NCI-H1105 (cell line): Measurements from ENCODE around the gene KCP.

ENCODE experiments used
- DNase-seq: peaks from one replicate; lab custom pipeline; 2025; lab: John Stamatoyannopoulos, UW

The KCP gene

DNA sequence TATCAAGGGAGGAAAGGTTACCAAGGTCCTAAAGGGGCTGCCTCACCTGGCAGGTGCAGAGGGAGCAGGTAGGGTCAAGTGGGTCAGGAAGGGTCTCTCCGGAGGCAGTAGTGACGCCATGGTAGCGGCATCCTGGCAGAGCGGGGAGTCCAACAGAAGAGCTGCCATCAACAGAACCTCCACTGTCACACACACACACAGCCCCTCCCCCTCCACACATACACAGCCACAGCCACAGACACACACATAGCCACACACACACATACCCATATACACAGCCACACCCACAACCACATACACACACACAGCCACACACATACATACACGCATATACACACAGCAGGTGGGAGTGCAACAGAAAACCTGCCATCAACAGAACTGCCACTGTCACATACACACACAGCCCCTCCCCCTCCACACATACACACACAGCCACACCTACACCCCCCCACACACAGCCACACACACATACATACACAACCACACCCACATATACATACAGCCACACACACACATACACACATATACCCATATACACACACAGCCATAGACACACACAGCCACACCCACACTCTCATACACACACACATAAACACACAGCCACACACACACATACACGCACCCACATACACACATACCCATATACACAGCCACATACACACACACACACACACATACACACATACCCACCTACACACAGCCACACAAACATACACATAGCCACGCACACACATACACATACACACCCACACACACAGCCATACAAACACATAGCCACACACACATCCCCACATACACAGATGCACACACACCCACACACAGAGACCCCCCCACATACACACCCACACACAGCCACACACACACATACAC is 23.1 kb downstream of the KCP start:
- DNase-seq: no peak

DNA sequence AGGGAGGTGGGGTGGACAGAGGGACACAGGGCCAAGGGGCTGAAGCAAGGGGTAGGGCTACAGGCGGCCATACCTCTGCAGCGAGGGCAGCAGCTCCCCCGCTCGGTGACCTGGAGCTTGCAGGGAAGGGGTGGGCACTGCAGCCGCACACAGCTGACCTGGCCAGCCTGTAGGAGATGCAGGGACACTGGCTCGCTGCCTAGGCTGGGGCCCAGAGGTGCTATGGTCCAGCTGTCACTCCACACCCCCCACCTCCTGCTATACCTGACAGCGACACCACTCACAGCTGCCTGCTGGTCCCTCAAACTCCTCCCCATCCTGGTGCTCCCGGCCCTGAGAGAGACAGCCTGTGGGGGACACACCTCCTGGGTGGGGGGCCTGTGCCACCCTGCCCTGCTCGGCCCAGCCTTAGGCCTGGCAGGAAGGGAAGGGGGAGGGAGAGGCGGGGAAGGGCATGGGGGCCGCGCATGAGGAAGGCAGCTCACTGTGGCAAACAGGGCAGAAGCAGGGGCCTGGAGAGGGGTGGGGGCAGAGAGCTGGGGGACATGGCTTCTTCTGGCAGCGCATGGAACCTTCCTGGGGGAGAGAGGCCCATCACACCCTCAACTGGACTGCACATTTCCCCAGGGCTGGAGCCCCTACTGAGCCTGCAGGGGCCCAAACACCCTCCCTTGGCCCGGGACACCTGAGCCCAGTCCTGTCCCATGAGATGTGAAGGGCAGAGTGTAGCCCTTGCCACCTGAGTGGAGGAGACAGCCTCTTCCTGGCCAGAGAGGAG is 23.9 kb downstream of the KCP start:
- DNase-seq: no peak

DNA sequence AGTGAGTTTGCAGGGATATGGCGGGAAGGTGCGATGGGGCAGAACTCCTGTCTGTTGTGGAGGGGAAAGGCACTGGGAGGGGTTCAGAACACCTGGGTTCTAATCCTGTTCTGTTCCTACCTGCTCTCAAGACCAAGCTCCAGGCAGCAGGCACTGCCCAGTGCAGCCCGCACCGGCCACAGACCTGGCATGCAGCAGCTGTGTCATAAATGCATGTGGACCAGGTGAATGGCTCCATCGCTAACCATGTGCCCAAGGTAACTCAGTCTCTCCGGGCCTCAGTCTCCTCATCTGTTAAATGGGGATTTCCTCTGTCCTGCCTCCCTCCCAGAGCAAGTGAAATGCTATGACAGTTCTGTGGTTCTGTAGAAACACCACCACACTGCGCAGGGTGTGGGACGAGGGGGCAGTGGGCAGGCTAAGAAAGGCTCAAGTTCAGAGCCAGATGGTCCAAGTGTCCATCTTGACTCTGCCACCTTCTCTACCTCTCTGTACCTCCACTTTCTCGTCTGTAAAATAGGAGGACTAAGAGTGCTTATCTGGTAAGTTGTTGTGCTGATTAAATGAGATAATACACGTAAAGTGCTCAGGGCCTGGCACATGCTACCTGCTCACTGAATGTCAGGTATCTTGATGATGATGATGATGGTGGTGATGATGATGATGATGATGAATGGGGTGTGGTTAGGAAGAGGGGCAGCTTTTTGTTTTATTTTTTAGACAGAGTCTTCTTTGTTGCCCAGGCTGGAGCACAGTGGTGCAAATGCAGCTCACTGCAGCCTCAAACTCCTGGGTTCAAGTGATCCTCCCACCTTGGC is 24.9 kb downstream of the KCP start:
- DNase-seq: no peak

DNA sequence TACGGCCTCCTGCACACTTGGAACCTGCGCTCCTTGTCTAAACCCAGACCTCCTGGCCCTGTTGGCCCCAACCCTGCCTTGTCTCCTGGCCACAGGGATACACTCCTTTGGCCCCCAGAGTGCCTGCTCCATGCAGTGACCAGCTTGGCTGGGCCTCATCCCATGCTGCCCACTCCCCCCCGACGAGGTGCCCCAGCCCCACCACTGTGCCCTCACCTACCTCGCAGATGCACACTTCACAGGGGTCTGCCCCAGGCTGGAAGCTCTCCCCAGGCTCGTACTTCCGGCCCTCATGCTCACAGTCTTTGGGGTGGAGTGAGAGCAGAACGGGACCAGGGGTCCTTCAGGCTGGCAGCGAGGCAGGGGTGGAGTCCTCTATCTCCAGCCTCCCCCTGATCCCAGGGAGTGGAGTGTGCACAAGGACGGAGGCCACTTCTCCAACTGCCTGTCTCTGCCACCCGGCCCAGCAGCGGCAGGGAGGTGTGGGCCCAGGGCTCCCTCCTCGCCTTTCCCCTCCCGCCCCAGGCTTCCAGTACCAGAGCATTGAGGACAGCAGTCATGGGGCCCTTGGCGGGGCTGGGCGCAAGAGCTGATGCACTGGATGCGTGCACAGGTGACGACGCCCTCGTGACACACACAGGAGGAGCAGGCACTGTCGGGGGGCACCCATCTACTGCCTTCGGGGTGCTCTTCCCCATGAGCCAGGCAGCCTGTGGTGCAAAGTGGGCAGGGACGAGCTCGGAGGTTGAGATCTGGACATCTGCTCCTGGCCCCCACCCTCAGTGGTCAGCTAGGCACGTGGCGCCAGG is 25.7 kb downstream of the KCP start:
- DNase-seq: no peak

DNA sequence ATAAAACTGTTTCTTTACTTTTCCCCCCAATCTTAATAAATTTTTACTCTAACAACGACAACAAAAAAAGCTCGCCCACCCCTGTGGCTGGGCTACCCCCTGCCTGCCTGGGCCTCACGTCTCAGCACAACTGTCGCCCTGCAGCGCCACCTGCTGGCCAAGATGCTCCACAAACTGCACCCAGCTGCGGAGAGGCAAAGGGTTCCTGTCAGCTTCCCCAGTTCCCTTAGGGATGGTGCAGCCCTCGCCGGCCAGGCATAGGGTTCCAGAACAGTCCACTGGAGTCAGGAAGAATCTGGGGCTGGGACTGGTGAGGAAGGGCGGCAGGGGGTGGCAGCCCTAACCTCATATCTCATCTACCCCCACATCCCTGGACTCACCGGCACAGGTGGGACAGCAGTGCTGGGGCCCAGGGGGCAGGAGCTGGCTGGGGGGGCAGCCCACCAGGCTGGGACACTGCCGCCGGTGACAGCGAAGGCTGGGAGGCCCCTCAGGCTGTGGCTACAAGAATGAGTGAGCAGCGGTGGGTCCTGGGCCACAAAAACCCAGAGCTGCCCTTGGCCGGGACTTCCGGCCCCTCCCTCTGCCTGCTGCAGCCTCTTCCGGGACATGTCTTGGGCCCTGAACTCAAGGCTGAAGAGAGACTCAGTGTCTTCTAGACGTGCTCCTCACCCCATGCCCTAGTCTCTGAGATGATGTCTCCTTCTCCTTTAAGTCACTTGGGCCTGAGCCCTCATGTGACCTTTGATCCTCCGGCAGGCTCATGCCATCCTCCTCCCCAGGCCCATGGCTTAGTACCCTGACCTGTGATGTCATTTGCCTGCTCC is 26.7 kb downstream of the KCP start:
- DNase-seq: peak; percentile 56

DNA sequence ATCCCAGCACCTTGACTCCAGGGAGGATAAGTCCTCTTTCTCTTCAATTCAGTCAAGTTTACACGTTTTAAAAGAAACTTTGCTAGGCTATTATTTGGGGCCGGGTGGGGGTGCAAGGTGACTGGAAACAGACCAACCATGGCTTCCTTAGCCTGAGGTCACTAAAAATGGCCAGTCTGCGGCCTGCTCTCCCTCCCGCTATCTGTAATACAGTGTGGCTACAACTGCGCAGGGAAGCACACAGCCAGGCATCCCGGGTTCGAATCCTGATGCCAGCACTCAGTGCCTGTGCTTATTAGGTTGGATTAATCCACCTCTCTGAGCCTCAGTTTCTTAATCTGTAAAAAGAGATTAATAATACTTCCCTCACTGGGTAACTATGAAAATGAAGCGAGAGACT is 28.4 kb downstream of the KCP start:
- no peak for DNase-seq

DNA sequence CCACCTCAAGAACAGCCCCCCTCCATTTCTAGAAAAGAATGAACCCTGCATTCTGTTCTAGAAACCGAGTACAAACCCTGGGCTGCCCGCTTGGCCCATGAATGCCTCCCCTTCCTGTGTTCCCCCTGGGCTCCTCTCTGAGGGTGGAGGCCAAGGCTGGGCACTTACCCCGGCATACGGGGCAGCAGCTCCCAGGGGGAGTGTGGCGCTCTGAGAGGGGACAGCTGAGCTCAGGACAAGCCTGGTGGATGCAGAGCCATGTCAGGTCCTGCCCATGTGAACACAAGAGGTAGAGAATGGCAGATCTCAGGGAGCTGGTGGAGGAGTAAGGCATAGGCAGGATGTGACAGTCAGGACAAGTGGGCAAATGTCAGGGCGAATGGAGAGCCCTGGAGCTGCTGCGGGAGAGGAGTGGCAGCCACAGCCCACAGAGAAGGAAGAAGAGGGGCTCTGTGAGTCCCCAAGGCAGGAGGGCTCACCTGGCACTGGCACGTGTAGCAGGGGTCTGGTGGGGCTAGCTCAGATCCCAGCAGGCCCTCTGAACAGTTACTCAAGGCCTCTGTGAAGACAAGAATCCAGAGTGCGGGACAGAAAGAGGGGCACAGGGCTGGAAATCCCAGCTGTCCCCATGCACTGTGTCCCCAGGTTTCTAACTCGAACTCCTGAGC is 28.9 kb downstream of the KCP start:
- DNase-seq: no peak

DNA sequence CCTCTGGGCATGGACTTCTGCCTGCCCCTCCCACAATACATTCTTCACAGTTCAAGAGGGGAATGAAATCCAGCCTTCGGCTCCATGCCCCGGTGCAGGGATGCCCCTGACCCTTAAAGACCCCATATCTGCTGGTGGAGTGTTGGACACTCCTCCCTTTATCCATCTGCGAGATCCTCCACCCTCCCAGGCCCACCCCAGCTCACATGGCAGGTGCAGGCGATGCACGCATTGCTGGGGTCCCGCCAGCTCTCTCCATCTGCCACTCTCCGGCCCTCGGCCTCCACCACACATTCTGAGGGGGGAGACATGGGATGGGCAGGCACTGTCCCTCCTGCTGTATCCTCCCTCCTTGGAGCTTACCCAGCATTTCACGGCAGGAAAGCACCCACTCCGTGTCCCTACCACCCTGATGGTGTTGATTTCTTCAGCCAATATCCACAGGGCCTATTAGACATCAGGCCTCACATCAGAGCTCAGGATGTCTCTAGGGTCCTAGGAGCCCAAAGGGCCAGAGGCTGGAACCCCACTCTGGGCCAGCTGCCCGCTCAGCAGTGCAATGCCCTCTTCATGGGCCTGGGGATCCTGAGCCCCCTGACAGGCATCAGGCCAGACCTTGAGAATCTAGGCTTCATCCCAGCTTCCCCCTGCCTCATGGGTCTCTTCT is 29.6 kb downstream of the KCP start:
- no peak for DNase-seq

DNA sequence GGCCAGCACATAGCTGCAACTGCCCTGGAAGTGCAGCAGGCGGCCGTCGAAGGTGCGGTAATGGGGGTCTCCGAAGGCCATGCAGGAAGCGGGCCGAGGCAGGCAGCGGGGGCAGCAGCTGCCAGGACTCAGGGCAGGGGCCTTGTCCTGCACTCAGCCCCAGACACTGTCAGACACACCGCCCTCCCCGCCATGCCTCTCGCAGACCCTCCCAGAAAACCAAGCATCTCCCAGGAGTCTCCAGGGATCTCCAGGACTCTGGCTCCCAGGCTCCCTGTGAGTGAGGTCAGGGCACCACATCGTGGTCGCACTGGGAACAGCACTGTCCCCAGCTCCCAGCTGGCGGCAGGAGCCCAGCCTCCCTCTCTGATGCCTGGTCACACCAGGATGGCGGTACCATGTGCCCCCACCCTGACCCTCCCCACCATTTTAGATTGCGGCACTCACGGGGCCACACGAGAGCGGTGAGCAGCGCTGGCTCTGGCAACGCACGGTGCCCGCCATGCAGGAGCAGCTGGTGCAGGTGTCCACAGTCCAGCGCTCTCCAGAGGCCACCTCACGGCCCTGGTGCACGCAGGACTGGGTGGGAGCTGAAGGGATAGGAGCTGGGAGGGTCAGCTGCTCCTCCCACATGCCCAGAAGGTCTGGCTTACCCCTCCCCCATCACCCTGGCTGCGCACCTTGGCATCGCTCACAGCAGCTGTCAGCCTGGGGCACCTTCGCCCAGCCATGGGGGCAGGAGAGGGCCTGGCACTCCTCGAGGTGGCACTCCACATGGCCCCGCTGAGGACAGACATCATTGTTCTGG is 30.4 kb downstream of the KCP start:
- DNase-seq: peak; percentile 51

DNA sequence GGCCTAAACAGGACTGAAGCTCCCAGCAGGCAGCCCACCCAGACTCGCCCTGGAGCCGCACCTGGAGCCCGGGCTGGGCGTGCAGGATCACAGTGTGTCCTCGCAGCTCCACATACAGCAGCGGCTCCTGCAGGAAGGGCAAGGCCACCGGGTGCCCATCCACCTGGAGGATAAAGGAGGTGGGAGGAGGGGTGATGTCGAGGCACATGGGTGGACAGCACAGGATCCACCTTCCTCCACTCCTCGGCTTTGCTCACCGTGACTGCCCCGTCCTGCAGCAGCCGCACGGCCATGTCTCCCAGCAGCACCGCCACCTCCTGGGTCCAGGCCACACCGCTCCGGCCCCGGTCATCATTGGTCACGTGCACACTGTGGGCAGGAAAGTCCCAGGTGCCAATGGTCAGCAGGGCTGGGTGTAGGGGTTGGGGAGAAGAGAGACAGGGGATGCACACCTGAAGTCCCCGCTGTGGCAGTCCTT is 31.0 kb downstream of the KCP start:
- no peak for DNase-seq

DNA sequence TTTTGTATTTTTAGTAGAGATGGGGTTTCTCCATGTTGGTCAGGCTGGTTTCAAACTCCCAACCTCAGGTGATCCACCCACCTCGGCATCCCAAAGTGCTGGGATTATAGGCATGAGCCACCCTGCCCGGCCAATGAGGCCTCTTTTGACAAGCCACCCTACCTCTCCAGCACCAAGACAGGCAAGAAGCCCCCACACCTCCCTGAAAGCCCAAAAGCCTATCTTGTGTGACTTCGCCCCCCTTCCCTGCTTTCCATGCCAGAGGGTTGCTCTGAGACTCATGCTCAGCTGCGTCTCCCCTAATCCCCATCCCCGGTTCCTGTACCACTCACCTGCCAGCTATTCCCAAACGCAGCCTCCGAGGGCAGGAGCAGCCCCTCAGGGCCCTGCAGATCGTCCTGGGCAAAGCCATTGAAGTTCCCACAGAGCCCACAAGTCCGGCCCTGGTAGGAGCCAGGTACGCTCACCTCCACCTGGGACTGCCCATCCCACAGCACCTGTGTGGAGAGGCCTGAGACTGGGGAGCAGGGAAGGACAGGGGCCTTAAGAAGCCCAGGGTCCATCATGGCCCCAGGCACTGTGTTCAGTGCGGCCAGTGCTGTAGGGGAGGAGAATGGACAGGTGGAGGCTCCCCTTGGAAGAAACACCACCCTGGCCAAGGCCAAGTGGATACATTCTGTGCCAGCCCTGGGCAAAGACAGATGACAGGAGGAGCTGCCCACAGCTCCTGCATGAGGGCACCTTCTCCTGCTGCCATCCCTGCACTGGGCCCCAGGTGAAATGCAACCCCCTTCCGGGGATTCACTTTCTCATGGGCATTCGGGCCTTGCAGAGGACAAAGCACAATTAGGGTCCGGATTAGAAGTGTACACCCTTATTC is 32.0 kb downstream of the KCP start:
- DNase-seq: no peak

DNA sequence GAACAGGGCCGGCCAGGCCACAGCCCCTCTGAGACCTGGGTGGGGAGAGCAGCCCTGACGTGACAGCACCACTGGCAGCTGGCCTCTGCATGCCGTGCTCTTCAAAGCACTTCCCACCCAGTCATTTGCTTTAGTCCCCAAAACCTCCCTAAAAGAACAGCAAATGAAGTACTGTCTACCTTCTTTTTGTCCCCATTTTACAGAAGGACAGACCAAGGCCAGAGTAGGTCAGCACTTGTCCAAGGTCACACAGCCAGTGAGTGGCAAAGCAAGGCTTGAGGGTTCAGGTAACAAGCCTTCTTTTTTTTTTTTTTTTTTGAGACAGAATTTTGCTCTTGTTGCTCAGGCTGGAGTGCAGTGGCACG is 32.8 kb downstream of the KCP start:
- no peak for DNase-seq

DNA sequence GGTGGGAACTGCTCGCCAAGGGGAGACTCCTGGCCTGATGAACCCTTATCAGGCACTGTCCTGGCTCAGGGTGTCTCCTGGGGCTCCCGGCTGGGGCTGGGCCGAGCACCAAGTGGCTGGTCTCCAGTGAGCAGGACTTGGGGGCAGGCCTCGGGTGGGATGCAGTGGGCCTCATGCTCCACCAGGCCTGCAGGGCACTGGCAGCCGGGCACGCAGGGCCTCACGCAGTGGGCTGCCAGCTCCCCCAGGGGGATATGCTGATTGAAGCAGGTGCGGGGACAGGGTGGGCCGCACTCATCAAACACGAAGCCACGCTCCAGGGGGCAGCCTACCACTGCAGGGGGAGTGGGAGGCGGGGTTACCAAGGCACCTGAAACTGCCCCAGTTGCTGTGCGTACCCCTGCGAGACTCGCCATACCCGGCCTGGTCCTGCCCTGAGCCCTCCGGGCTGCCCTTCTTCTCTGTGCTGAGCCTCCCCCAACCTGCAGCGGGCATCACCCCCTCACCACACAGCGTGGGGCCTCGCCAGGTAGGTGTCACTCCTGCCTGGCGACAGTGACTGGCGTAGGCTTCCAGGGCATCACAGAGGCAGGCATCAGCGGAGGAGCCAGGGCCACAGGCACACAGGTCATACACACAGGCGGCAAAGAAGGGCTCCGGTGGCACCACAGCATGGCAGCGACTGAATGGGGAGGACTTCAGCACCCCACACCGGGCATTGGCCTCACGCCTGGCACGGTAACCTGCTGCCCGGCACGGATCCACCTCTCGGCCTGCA is 33.3 kb downstream of the KCP start:
- no peak for DNase-seq

DNA sequence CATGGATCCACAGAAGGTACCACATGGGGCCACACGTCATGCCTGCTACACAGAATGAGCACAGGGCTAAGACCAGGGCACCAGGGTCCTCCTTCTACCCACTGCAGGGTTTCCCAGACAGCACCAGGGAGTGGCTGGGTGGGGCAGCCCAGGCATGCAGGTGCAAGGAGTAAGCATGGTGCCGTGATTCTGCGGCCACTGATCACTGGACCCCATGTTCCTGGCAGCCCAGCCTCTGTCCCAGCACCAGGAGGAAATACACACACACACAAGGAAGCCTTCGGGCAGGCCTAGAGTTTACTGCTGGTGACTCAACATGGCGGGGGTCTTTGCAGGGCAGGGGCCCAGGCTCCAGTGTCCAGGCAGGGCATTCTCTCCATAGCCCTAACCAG is 33.9 kb downstream of the KCP start:
- DNase-seq: no peak

DNA sequence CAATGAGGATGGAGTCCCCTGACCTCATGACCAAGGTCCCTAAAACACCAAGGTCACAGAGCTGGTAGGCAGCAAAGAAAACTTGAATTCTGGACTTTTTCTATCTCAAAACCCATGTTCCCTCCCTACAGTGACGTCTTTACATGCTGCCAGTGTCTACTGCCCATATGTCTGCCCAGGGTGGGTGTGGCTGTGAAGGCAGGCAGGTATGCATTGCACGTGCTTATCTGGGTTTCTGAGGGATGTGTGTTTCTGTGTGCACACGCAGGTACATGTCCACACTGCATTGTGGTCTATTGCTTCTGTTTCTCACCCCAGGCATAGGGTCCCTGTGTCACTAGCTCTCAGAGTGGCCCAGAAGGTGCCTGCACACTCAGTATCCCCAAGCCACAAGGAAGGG is 34.4 kb downstream of the KCP start:
- DNase-seq: no peak

DNA sequence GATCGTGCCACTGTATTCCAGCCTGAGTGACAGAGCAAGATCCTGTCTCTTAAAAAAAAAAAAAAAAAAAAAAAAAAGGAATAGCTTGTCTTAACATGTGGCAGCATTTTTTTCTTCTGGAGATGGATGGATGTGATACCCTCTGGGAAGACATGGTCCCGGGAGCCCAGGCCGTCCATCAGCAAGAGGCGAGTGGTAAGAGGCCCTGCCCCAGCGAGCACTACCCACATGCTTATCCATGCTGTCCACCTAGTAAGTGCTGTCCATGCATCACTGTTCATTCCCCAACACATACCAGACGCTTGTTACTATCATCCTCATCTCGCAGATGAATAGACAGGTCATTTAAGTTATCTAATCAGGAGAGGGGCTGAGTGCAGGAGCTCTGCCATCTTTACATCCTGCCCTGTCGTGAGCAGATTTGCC is 35.0 kb downstream of the KCP start:
- no peak for DNase-seq
